OCI-LY7 (cell line): ENCODE results near the gene TAF8. TPM values are rescaled to one million over a fixed set of nuclear protein-coding genes. Genes with fewer than 3 reads are reported as not detected.

Experiments
- BruUV-seq: library from RNA; stranded (reverse); fragments of 400-500 nt; replicated peaks from 2 replicates; lab custom pipeline; 2021; lab: Mats Ljungman, UMichigan
- CTCF ChIA-PET: fragments of 300-600 bp; sonication (Branson Sonifier 250); formaldehyde crosslinking; loops from one replicate; lab custom pipeline; 2022; ENCODE audit warnings: antibody characterized with exemption; ENCODE audit not compliant: unreplicated experiment; lab: Charles Lee
- POLR2A ChIA-PET: fragments of 300-600 bp; sonication (Branson Sonifier 250); formaldehyde crosslinking; loops from one replicate; lab custom pipeline; 2022; ENCODE audit warnings: antibody characterized with exemption; lab: Charles Lee
- DNase-seq: peaks from one replicate; pipeline ENCODE4 v3.0.0-alpha.2; 2015; ENCODE audit warnings: low spot score
- H2AFZ ChIP-seq: fragments of 200-600 bp; sonication (generic), shearing (Covaris generic); 2 replicates; pipeline ENCODE4 v1.6.1; 2014; ENCODE audit warnings: mild to moderate bottlenecking, antibody characterized with exemption, low read length, moderate library complexity
- H3K27ac ChIP-seq: fragments of 200-600 bp; sonication (generic); 2 replicates; pipeline ENCODE4 v1.5.1; 2014; ENCODE audit warnings: mixed run types, low read depth, mild to moderate bottlenecking, moderate library complexity, low read length, inconsistent platforms; ENCODE audit not compliant: poor library complexity, severe bottlenecking
- H3K36me3 ChIP-seq: fragments of 200-600 bp; sonication (generic); 2 replicates; pipeline ENCODE4 v1.6.1; 2014; ENCODE audit warnings: mild to moderate bottlenecking, antibody characterized with exemption, low read length, moderate library complexity, mixed read lengths; ENCODE audit not compliant: insufficient read depth
- H3K4me1 ChIP-seq: fragments of 200-600 bp; sonication (generic); 2 replicates; pipeline ENCODE4 v1.5.1; 2014; ENCODE audit warnings: mild to moderate bottlenecking, low read length; ENCODE audit not compliant: insufficient read depth, poor library complexity, severe bottlenecking
- H3K4me2 ChIP-seq: fragments of 200-600 bp; sonication (generic); 2 replicates; pipeline ENCODE4 v1.6.1; 2014; ENCODE audit warnings: mild to moderate bottlenecking, low read length
- H3K4me3 ChIP-seq: fragments of 200-600 bp; sonication (generic); 2 replicates; pipeline ENCODE4 v1.5.1; 2014; ENCODE audit warnings: mild to moderate bottlenecking, low read depth, low read length; ENCODE audit not compliant: poor library complexity, severe bottlenecking
- H3K79me2 ChIP-seq: fragments of 200-600 bp; sonication (generic); 2 replicates; pipeline ENCODE4 v1.6.1; 2016; ENCODE audit warnings: low read depth, mild to moderate bottlenecking, low read length, moderate library complexity, mixed read lengths; ENCODE audit not compliant: insufficient read depth
- H3K9me2 ChIP-seq: fragments of 200-600 bp; sonication (generic); 2 replicates; pipeline ENCODE4 v1.6.1; 2016; ENCODE audit warnings: mild to moderate bottlenecking, low read length, mixed read lengths; ENCODE audit not compliant: insufficient read depth
- H3K9me3 ChIP-seq: fragments of 200-600 bp; sonication (generic); 2 replicates; pipeline ENCODE4 v1.6.1; 2014; ENCODE audit warnings: mild to moderate bottlenecking, mixed run types, low read length, mixed read lengths
- H4K20me1 ChIP-seq: fragments of 200-600 bp; sonication (generic); 2 replicates; pipeline ENCODE4 v1.6.1; 2014; ENCODE audit warnings: mild to moderate bottlenecking, antibody characterized with exemption, low read length, moderate library complexity, mixed read lengths; ENCODE audit not compliant: insufficient read depth
- EZH2phosphoT487 ChIP-seq: fragments of 200-600 bp; sonication (generic); IDR thresholded peaks from 2 replicates; pipeline ENCODE4 v1.6.1; 2018; ENCODE audit warnings: low read depth, borderline replicate concordance, mild to moderate bottlenecking, mixed run types, antibody characterized with exemption, low read length, moderate library complexity, mixed read lengths
- intact Hi-C: fragments of 100-400 bp; cut with micrococcal nuclease; formaldehyde crosslinking; loops from one replicate; pipeline ENCODE4 v1.10.0; 2022; ENCODE audit not compliant: unreplicated experiment
- total RNA-seq, 2 experiments: library from RNA; depleted of rRNA in 1 of 2; stranded (reverse); fragments of >200 nt in 1 of 2; shearing (Covaris generic) in 1 of 2; gene quantifications; 2 replicates each; pipeline ENCODE4 v1.2.3, GENCODE V29; 2014 to 2022
- TF ChIP-seq, protein P1 (sequence below): fragments of 200-600 bp; sonication (generic); conservative IDR thresholded peaks from 2 replicates; pipeline ENCODE4 v1.5.1; 2014; ENCODE audit warnings: mild to moderate bottlenecking, antibody characterized with exemption, low read length, moderate library complexity, mixed read lengths

TAF8 gene
- total RNA-seq, 2 experiments from 2014 or later: 35.1 to 47.8 TPM

DNA sequence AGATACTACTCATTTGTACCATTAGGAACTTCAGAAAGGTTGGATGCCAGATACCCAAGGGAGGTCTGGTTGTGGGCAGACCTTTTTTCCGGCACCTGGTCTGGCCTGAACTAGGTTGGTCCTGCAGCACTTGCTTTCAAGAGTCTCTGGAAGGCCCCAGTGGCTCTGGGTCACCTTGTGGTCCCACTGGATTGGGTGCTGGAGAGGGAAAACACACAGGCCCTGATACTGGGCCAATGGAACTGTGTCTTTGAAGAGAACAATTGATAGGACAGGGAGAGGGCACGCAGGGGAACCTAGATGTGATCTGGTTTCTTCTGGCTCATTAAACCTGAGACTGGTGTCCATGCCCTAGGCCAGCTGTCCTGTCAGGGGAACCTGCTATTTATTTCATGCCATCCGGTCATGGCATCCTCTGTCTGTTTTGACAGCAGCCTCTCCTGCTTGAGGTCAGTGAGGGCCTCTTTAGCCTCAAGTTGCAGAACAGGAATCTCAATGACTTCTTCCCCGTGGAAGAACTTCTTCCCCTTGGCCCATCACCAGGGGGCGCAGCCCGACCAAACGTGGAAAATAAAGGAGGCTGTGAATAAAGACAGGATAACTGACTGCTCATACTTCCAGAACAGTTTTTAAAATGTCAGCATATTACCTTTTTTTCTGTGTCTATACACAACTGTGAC, 25.0 kb downstream of the TAF8 start:
- BruUV-seq: no TSS peak
- no peaks in the 10 kb centered on the region for H3K9me3 ChIP-seq
- no peak overlapping the region for H3K27ac ChIP-seq
- no peaks in the 10 kb centered on the region for H4K20me1 ChIP-seq
- no peak overlapping the region for H3K4me2 ChIP-seq
- peaks cover 67% of the 10 kb centered on the region for H3K36me3 ChIP-seq
- no peak overlapping the region for H3K4me3 ChIP-seq
- ChIA-PET CTCF (no interaction called here), POLR2A (interaction anchor here (0.6 kb wide), 1 partner anchor 15 kb away, joined by 3 read pairs; no protein-coding TSS in a partner anchor)
- peak; percentile 57 for DNase-seq
- H3K9me2 ChIP-seq: no peaks in the 10 kb centered on the region
- H3K79me2 ChIP-seq: no peaks in the 10 kb centered on the region
- TF ChIP-seq, protein P1, sequence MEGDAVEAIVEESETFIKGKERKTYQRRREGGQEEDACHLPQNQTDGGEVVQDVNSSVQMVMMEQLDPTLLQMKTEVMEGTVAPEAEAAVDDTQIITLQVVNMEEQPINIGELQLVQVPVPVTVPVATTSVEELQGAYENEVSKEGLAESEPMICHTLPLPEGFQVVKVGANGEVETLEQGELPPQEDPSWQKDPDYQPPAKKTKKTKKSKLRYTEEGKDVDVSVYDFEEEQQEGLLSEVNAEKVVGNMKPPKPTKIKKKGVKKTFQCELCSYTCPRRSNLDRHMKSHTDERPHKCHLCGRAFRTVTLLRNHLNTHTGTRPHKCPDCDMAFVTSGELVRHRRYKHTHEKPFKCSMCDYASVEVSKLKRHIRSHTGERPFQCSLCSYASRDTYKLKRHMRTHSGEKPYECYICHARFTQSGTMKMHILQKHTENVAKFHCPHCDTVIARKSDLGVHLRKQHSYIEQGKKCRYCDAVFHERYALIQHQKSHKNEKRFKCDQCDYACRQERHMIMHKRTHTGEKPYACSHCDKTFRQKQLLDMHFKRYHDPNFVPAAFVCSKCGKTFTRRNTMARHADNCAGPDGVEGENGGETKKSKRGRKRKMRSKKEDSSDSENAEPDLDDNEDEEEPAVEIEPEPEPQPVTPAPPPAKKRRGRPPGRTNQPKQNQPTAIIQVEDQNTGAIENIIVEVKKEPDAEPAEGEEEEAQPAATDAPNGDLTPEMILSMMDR: peak; percentile 89
- TF ChIP-seq EZH2phosphoT487: no peak
- no peaks in the 10 kb centered on the region for H3K4me1 ChIP-seq
- intact Hi-C loops: loop anchor here (1.0 kb wide), 1 partner anchor 91 kb away; no protein-coding TSS in a partner anchor
- H2AFZ ChIP-seq: no peak overlapping the region

DNA sequence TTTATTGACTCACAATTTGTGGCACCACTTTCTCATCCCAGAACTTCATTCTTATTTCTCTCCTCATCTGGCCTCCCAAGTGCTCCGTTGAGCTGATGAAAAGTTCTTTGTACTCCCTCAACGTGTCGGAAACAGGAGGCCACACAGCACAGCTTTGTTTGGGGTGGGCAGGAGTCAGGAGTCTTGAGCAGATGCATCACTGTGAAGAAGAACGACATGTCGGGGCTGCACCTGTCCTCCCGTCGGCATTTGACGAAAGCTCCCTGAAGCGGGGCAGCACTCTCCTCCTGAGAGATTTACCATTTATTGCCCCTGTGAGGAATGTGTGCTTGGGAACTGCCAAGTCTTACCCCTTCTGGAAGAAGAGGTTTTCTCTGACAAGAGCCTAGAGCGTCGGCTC, 28.1 kb downstream of the TAF8 start:
- H2AFZ ChIP-seq: no peak overlapping the region
- H3K79me2 ChIP-seq: no peaks in the 10 kb centered on the region
- no peak overlapping the region for H3K27ac ChIP-seq
- no peaks in the 10 kb centered on the region for H3K9me3 ChIP-seq
- H3K9me2 ChIP-seq: no peaks in the 10 kb centered on the region
- no peak overlapping the region for H3K4me2 ChIP-seq
- CTCF ChIA-PET: no interaction called here
- POLR2A ChIA-PET: interaction anchor here (1.5 kb wide), 1 partner anchor 11 kb away, joined by 5 read pairs; no protein-coding TSS in a partner anchor
- peaks cover 45% of the 10 kb centered on the region for H3K36me3 ChIP-seq
- TF ChIP-seq EZH2phosphoT487: no peak
- TF ChIP-seq, protein P1: no peak
- no peaks in the 10 kb centered on the region for H4K20me1 ChIP-seq
- intact Hi-C loops: no loop called here
- TSS peak; percentile 37 for BruUV-seq
- H3K4me3 ChIP-seq: no peak overlapping the region
- H3K4me1 ChIP-seq: no peaks in the 10 kb centered on the region
- DNase-seq: no peak

DNA sequence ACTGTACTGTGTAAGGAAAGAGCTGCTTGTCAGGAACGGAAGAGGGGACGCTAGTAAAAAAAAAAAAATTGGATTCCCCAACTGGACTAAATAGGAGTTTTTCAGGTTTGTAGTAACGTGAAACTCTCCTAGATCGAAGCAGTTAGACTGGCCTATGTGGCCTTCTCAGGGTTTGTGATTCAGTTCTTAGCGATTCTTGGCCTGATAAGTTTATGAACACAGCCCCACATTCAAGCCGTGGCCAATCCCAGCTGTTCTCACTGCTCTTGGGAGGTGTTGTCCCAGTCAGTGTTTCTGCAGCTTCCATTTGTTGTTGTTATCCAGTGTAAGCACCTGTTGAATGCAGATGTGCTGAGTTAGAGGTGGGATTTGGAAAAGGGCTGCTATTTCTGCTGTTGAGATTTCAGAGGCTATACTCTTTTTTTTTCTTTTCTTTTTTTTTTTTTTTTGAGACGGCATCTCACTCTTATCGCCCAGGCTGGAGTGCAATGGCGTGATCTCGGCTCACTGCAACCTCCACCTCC, 29.7 kb downstream of the TAF8 start:
- H3K36me3 ChIP-seq: peaks cover 37% of the 10 kb centered on the region
- CTCF ChIA-PET: no interaction called here

More for the DNA sequence above, 29.7 kb downstream of the TAF8 start:
- H3K4me3 ChIP-seq: no peak overlapping the region
- H3K27ac ChIP-seq: no peak overlapping the region
- intact Hi-C loops: no loop called here
- H3K4me2 ChIP-seq: no peak overlapping the region
- no peaks in the 10 kb centered on the region for H3K4me1 ChIP-seq
- DNase-seq: no peak
- BruUV-seq: no TSS peak
- H3K9me3 ChIP-seq: no peaks in the 10 kb centered on the region
- POLR2A ChIA-PET: interaction anchor here (0.8 to 1.5 kb wide), 2 partner anchors 12 to 452 kb away, joined by 4 to 5 read pairs; no protein-coding TSS in a partner anchor
- no peak for TF ChIP-seq EZH2phosphoT487
- TF ChIP-seq, protein P1: no peak
- H4K20me1 ChIP-seq: no peaks in the 10 kb centered on the region
- H2AFZ ChIP-seq: no peak overlapping the region
- no peaks in the 10 kb centered on the region for H3K79me2 ChIP-seq
- H3K9me2 ChIP-seq: no peaks in the 10 kb centered on the region
